ENCODE results near the gene TAL2. TPM values are rescaled to one million over a fixed set of nuclear protein-coding genes. Genes with fewer than 3 reads are reported as not detected.
A peak's percentile ranks its signal among the peaks of the same experiment; 100 is the strongest.

Gene TAL2
- total RNA-seq, 1 donor from 2014 or later, result not detected

GRCh38 chr9:105681724-105682123 is 19.5 kb downstream of the TAL2 start:
- Histone ChIP-seq H3K36me3 (ENCODE audit: control insufficient read depth, insufficient read depth, low read length) (no peaks in the 10 kb centered on the region), H3K4me3 (ENCODE audit: low read depth, low read length) (no peak overlapping the region), H3K27me3 (ENCODE audit: control insufficient read depth, insufficient read depth, low read length) (no peaks in the 10 kb centered on the region)
- FAIRE-seq (no peak), DNase-seq (ENCODE audit: low read depth) (peak; percentile 86)
- no peak for TF ChIP-seq CTCF (IDR thresholded peaks at IDR 0.05; ENCODE audit: insufficient read depth, low read length, severe bottlenecking)

GRCh38 chr9:105683688-105684275 is 21.5 kb downstream of the TAL2 start:
- no peak for DNase-seq (ENCODE audit: low read depth)
- Histone ChIP-seq H3K36me3 (ENCODE audit: control insufficient read depth, insufficient read depth, low read length) (no peaks in the 10 kb centered on the region), H3K27me3 (ENCODE audit: control insufficient read depth, insufficient read depth, low read length) (no peaks in the 10 kb centered on the region), H3K4me3 (ENCODE audit: low read depth, low read length) (no peak overlapping the region)
- TF ChIP-seq CTCF (IDR thresholded peaks at IDR 0.05; ENCODE audit: insufficient read depth, low read length, severe bottlenecking), result no peak
- FAIRE-seq, result no peak

- Histone ChIP-seq H3K27me3 (ENCODE audit: control insufficient read depth, insufficient read depth, low read length) (no peaks in the 10 kb centered on the region), H3K4me3 (ENCODE audit: low read depth, low read length) (no peak overlapping the region), H3K36me3 (ENCODE audit: control insufficient read depth, insufficient read depth, low read length) (no peaks in the 10 kb centered on the region)
- FAIRE-seq (no peak), DNase-seq (ENCODE audit: low read depth) (no peak)
- TF ChIP-seq CTCF (IDR thresholded peaks at IDR 0.05; ENCODE audit: insufficient read depth, low read length, severe bottlenecking), result no peak
Observed at GRCh38 chr9:105686936-105687335, 24.7 kb downstream of the TAL2 start.

GRCh38 chr9:105690742-105691141 is 28.5 kb downstream of the TAL2 start:
- H3K27me3 ChIP-seq (ENCODE audit: control insufficient read depth, insufficient read depth, low read length), result no peaks in the 10 kb centered on the region
- DNase-seq (ENCODE audit: low read depth) (peak; percentile 20), FAIRE-seq (no peak)
- H3K36me3 ChIP-seq (ENCODE audit: control insufficient read depth, insufficient read depth, low read length), result no peaks in the 10 kb centered on the region
- TF ChIP-seq CTCF (IDR thresholded peaks at IDR 0.05; ENCODE audit: insufficient read depth, low read length, severe bottlenecking), result peak; percentile 29
- H3K4me3 ChIP-seq (ENCODE audit: low read depth, low read length), result no peak overlapping the region

GRCh38 chr9:105693435-105694189 is 31.4 kb downstream of the TAL2 start:
- FAIRE-seq, result no peak
- no peaks in the 10 kb centered on the region for H3K36me3 ChIP-seq (ENCODE audit: control insufficient read depth, insufficient read depth, low read length)
- no peak for TF ChIP-seq CTCF (IDR thresholded peaks at IDR 0.05; ENCODE audit: insufficient read depth, low read length, severe bottlenecking)
- H3K27me3 ChIP-seq (ENCODE audit: control insufficient read depth, insufficient read depth, low read length), result no peaks in the 10 kb centered on the region
- DNase-seq (ENCODE audit: low read depth), result peak; percentile 3
- peak overlapping the region; percentile 85 for H3K4me3 ChIP-seq (ENCODE audit: low read depth, low read length)

All from bronchial epithelial cell (primary cell).